IMR-90 (cell line): Measurements from ENCODE around the gene HDGFL3. TPM values are rescaled to one million over a fixed set of nuclear protein-coding genes. Genes with fewer than 3 reads are reported as not detected.

Source experiments
- ATAC-seq: fragments of 200-7000 bp; cut with Tn5 transposase; 2 replicates; pipeline ENCODE4 v1.9.1; 2020; ENCODE audit warnings: low read depth, mild to moderate bottlenecking, moderate library complexity
- BruUV-seq: library from RNA; stranded (reverse); fragments of 400-500 nt; replicated peaks from 2 replicates; lab custom pipeline; 2021; lab: Mats Ljungman, UMichigan
- CTCF ChIA-PET: fragments of 300-600 bp; formaldehyde crosslinking; extraction: SDS; loops from one replicate; lab custom pipeline; 2021; ENCODE audit warnings: antibody characterized with exemption; lab: Yijun Ruan, JAX
- POLR2A ChIA-PET: fragments of 300-600 bp; sonication (Branson Sonifier 250); formaldehyde crosslinking; loops from one replicate; lab custom pipeline; 2022; ENCODE audit warnings: antibody characterized with exemption; ENCODE audit not compliant: unreplicated experiment; lab: Charles Lee
- DNase-seq: peaks from one replicate; pipeline ENCODE4 v3.0.0; 2013
- H2AFZ ChIP-seq: replicated peaks from 2 replicates; pipeline ENCODE3; 2013; ENCODE audit warnings: low read length, mild to moderate bottlenecking; ENCODE audit not compliant: poor library complexity
- H2AK5ac ChIP-seq: 2 replicates; pipeline ENCODE4 v1.6.1; 2013; ENCODE audit warnings: low read depth, low read length, inconsistent platforms
- H2AK9ac ChIP-seq: replicated peaks from 2 replicates; pipeline ENCODE3; 2013; ENCODE audit warnings: mild to moderate bottlenecking, low read depth, low read length, moderate library complexity; ENCODE audit not compliant: poor library complexity
- H2BK120ac ChIP-seq: 2 replicates; pipeline ENCODE4 v1.6.1; 2013; ENCODE audit warnings: low read depth, low read length, inconsistent platforms
- H2BK15ac ChIP-seq: 3 replicates; pipeline ENCODE4 v1.6.1; 2013; ENCODE audit warnings: low read depth, low read length, inconsistent platforms
- H2BK20ac ChIP-seq: 2 replicates; pipeline ENCODE4 v1.6.1; 2013; ENCODE audit warnings: low read depth, mild to moderate bottlenecking, inconsistent platforms, low read length, moderate library complexity
- H2BK5ac ChIP-seq: 2 replicates; pipeline ENCODE4 v1.6.1; 2013; ENCODE audit warnings: mild to moderate bottlenecking, low read depth, low read length, inconsistent platforms; ENCODE audit not compliant: poor library complexity, severe bottlenecking
- H3K14ac ChIP-seq: replicated peaks from 2 replicates; pipeline ENCODE4 v1.6.1; 2013; ENCODE audit warnings: low read depth, low read length, inconsistent platforms
- H3K18ac ChIP-seq: 2 replicates; pipeline ENCODE4 v1.6.1; 2013; ENCODE audit warnings: low read depth, low read length, control low read depth
- H3K23ac ChIP-seq: 2 replicates; pipeline ENCODE4 v1.6.1; 2013; ENCODE audit warnings: low read depth, low read length, inconsistent platforms
- H3K27ac ChIP-seq: 2 replicates; pipeline ENCODE4 v1.5.1; 2013; ENCODE audit warnings: mild to moderate bottlenecking, control low read depth, low read length; ENCODE audit not compliant: insufficient read depth
- H3K27me3 ChIP-seq: 2 replicates; pipeline ENCODE4 v1.6.1; 2013; ENCODE audit warnings: low read length; ENCODE audit not compliant: control insufficient read depth, insufficient read depth
- H3K36me3 ChIP-seq: 2 replicates; pipeline ENCODE4 v1.6.1; 2013; ENCODE audit warnings: low read length, mixed read lengths; ENCODE audit not compliant: control insufficient read depth, insufficient read depth
- H3K4ac ChIP-seq: 2 replicates; pipeline ENCODE4 v1.6.1; 2013; ENCODE audit warnings: low read depth, low read length, inconsistent platforms
- H3K4me1 ChIP-seq: 2 replicates; pipeline ENCODE4 v1.6.1; 2013; ENCODE audit warnings: low read length, mixed read lengths; ENCODE audit not compliant: control insufficient read depth, insufficient read depth
- H3K4me2 ChIP-seq: 2 replicates; pipeline ENCODE4 v1.6.1; 2013; ENCODE audit warnings: low read depth, mild to moderate bottlenecking, control low read depth, low read length, moderate library complexity
- H3K4me3 ChIP-seq: 2 replicates; pipeline ENCODE4 v1.5.1; 2013; ENCODE audit warnings: low read depth, mild to moderate bottlenecking, control low read depth, low read length, moderate library complexity; ENCODE audit not compliant: insufficient read depth
- H3K56ac ChIP-seq: 2 replicates; pipeline ENCODE4 v1.6.1; 2013; ENCODE audit warnings: low read length, inconsistent platforms; ENCODE audit not compliant: insufficient read depth; ENCODE audit errors: extremely low read depth
- H3K79me1 ChIP-seq, 2 experiments: 2 replicates each; pipeline ENCODE4 v1.6.1; 2013; ENCODE audit warnings: low read length in 2 of 2, inconsistent platforms in 1 of 2, low read depth in 1 of 2
- H3K9ac ChIP-seq: 2 replicates; pipeline ENCODE4 v1.6.1; 2013; ENCODE audit warnings: low read depth, low read length, control low read depth
- H3K9me1 ChIP-seq: 2 replicates; pipeline ENCODE4 v1.6.1; 2013; ENCODE audit warnings: low read length, inconsistent platforms; ENCODE audit not compliant: insufficient read depth
- H3K9me3 ChIP-seq: 2 replicates; pipeline ENCODE4 v1.6.1; 2013; ENCODE audit warnings: low read length; ENCODE audit not compliant: control insufficient read depth, insufficient read depth
- H4K20me1 ChIP-seq: 2 replicates; pipeline ENCODE4 v1.6.1; 2013; ENCODE audit warnings: low read length, inconsistent platforms; ENCODE audit not compliant: insufficient read depth
- H4K5ac ChIP-seq: 2 replicates; pipeline ENCODE4 v1.6.1; 2013; ENCODE audit warnings: mild to moderate bottlenecking, low read depth, low read length, control low read depth
- H4K8ac ChIP-seq, 2 experiments: 2 replicates each; pipeline ENCODE4 v1.6.1; 2013; ENCODE audit warnings: low read depth in 2 of 2, low read length in 2 of 2, control low read depth in 1 of 2, inconsistent platforms in 1 of 2
- H4K91ac ChIP-seq: 2 replicates; pipeline ENCODE4 v1.6.1; 2013; ENCODE audit warnings: low read depth, low read length, inconsistent platforms; ENCODE audit not compliant: insufficient read depth
- CEBPB ChIP-seq: IDR thresholded peaks from 2 replicates; pipeline ENCODE4 v1.6.1; 2012; ENCODE audit warnings: low read depth, low read length, improper control_type of control experiment
- FOS ChIP-seq: fragments of 150-350 bp; IDR thresholded peaks from 2 replicates; pipeline ENCODE4 v1.6.1; 2016; ENCODE audit warnings: low read depth, low read length
- MAZ ChIP-seq: IDR thresholded peaks from 2 replicates; pipeline ENCODE4 v1.6.1; 2012; ENCODE audit warnings: low read depth, mild to moderate bottlenecking, low read length, improper control_type of control experiment, moderate library complexity, borderline replicate concordance
- NFE2L2 ChIP-seq: fragments of 150-350 bp; IDR thresholded peaks from 2 replicates; pipeline ENCODE4 v1.6.1; 2016; ENCODE audit warnings: low read depth, mild to moderate bottlenecking, low read length
- POLR2A ChIP-seq: IDR thresholded peaks from 2 replicates; pipeline ENCODE4 v1.6.1; 2012; ENCODE audit warnings: mild to moderate bottlenecking, low read depth, low read length
- SMC3 ChIP-seq: fragments of 150-350 bp; IDR thresholded peaks from 2 replicates; pipeline ENCODE4 v1.6.1; 2016; ENCODE audit warnings: low read depth, mild to moderate bottlenecking, antibody characterized with exemption, low read length, moderate library complexity
- WGBS, 2 experiments: methylation state at CpG; one replicate each; pipeline versions ENCODE4 v1.1.5 to v1.1.7; 2013; ENCODE audit warnings: missing lambda C conversion rate in 2 of 2; ENCODE audit not compliant: insufficient read length in 1 of 2; ENCODE audit errors: extremely low coverage in 2 of 2; 5-methylcytosine and 5-hydroxymethylcytosine counted together
- dilution Hi-C: fragments of 300-500 bp; cut with HindIII; formaldehyde crosslinking; loops from one replicate; pipeline ENCODE4 v1.14.3; 2018; ENCODE audit warnings: low sequenced_read_pairs; ENCODE audit not compliant: unreplicated experiment
- in situ Hi-C: fragments of 300-500 bp; cut with MboI; formaldehyde crosslinking; loops from 3 replicates; pipeline ENCODE4 v1.14.3; 2019; ENCODE audit warnings: low sequenced_read_pairs, inconsistent platforms, mixed read lengths
- intact Hi-C: fragments of 100-400 bp; cut with micrococcal nuclease; formaldehyde crosslinking; loops from 2 replicates; pipeline ENCODE4 v1.10.0; 2022
- polyA plus RNA-seq, 3 experiments: library from polyadenylated mRNA; depleted of rRNA; stranded (reverse); fragments of >200 nt; gene quantifications; 2 replicates each; pipeline ENCODE4 v1.2.3, GENCODE V29; 2012; ENCODE audit warnings: low replicate concordance in 1 of 3
- total RNA-seq: library from RNA; depleted of rRNA; stranded (reverse); fragments of >200 nt; gene quantifications from 2 replicates; pipeline ENCODE4 v1.2.3, GENCODE V29; 2012

HDGFL3 gene
- total and polyA plus RNA-seq, 2 of the 4 experiments (the other 2 are of a cell fraction) = 9.5 to 18.1 TPM

- POLR2A ChIA-PET = no interaction called here
- peak within 1 kb of the TSS; percentile 47; the same call in 2 of the 3 replicates for H2BK15ac ChIP-seq
Observed at GRCh38 chr15:83106994-83107840, 100.4 kb downstream of the HDGFL3 start, which contains the start of gene TM6SF1. Gene TM6SF1 (plus strand): TSS chr15:83107645. CDS start chr15:83107681, 36 bp downstream.

More at GRCh38 chr15:83106994-83107840, 100.4 kb downstream of the HDGFL3 start, which contains the start of gene TM6SF1:
- no peak within 1 kb of the TSS for H3K27ac ChIP-seq
- no peak for TF ChIP-seq CEBPB
- TF ChIP-seq MAZ = 0 out of 2 replicates have a peak, but pooled peaks have one; percentile 5
- no peak for TF ChIP-seq FOS
- TF ChIP-seq POLR2A = no peak
- no peak for TF ChIP-seq NFE2L2
- no peak for TF ChIP-seq SMC3
- H3K27me3 ChIP-seq = peaks cover 2% of the 10 kb centered on the region; the same call in 1 of the 2 replicates
- H2AK9ac ChIP-seq = peak within 1 kb of the TSS; percentile 74
- no peak within 1 kb of the TSS for H3K18ac ChIP-seq
- in situ Hi-C loops (no loop called here), intact Hi-C loops (no loop called here), dilution Hi-C loops (no loop called here)
- no peak within 1 kb of the TSS for H3K56ac ChIP-seq
- H3K4me1 ChIP-seq = peaks cover 10% of the 10 kb centered on the region
- DNase-seq (no peak), ATAC-seq (peak; percentile 62)
- BruUV-seq = no TSS peak
- H2BK20ac ChIP-seq = peak within 1 kb of the TSS; percentile 61; the same call in 1 of the 2 replicates
- peak within 1 kb of the TSS; percentile 72 for H2BK120ac ChIP-seq
- no peak within 1 kb of the TSS; the same call in 1 of the 2 replicates for H4K5ac ChIP-seq
- no peaks in the 10 kb centered on the region for H3K36me3 ChIP-seq
- 0 out of 2 replicates have a peak, but pooled peaks cover under 1% of the 10 kb centered on the region for H4K20me1 ChIP-seq
- peaks cover 18% of the 10 kb centered on the region for H3K9me1 ChIP-seq
- H3K14ac ChIP-seq = peak within 1 kb of the TSS; percentile 75; the same call in 1 of the 2 replicates
- peak within 1 kb of the TSS; percentile 59 for H4K91ac ChIP-seq
- 1% methylated on average over 14 of the region's 97 CpGs; no CpG with 5 or more reads in 1 of the 2 experiments for WGBS, 2 experiments
- H4K8ac ChIP-seq = peak within 1 kb of the TSS; percentile 27 to 79; a peak in 3 of 4 replicates
- peaks cover 8 to 33% of the 10 kb centered on the region in 2 experiments; a peak in 3 of 4 replicates for H3K79me1 ChIP-seq
- H2AK5ac ChIP-seq = peak within 1 kb of the TSS; percentile 92
- H3K23ac ChIP-seq = peak within 1 kb of the TSS; percentile 14; the same call in 1 of the 2 replicates
- no peaks in the 10 kb centered on the region for H3K9me3 ChIP-seq
- no peak within 1 kb of the TSS for H3K9ac ChIP-seq
- H3K4ac ChIP-seq = peak within 1 kb of the TSS; percentile 88
- CTCF ChIA-PET = interaction anchor here (0.8 kb wide), 1 partner anchor 93 kb away, joined by 3 read pairs; no protein-coding TSS in a partner anchor
- H3K4me2 ChIP-seq = peak within 1 kb of the TSS; percentile 86
- peak within 1 kb of the TSS; percentile 80 for H3K4me3 ChIP-seq
- H2AFZ ChIP-seq = peak within 1 kb of the TSS; percentile 91
- no peak within 1 kb of the TSS for H2BK5ac ChIP-seq
